Measurements from ENCODE around the gene MCOLN1.

DNA sequence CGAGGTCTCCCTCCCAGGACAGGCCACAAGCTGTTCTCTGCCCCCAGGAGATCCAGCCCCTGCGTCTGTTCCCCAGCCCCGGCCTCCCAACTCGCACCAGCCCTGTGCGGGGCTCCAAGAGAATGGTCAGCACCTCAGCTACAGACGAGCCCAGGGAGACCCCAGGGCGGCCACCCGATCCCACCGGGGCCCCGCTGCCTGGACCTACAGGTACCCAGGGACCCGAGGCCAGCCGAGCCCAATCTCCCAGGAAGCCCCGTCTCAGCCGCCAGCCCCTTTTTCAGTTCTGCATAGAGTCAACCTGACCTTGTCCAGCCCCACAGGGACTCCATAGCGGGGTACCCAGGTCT is 19.0 kb downstream of the MCOLN1 start:
- TF ChIP-seq BCOR (IDR thresholded peaks at IDR 0.05) (no peak), JUNB (CRISPR knock-in tag; conservative IDR thresholded peaks at IDR 0.05) (no peak), MED1 (CRISPR knock-in tag; IDR thresholded peaks at IDR 0.05; ENCODE audit: borderline replicate concordance) (no peak), RFX5 (IDR thresholded peaks at IDR 0.05; ENCODE audit: low read depth, low read length) (no peak), POLR2A (conservative IDR thresholded peaks at IDR 0.05) (no peak), MTA3 (IDR thresholded peaks at IDR 0.05; ENCODE audit: borderline replicate concordance) (no peak), HSF4 (CRISPR knock-in tag; IDR thresholded peaks at IDR 0.05; ENCODE audit: borderline replicate concordance) (no peak), POLR2B (IDR thresholded peaks at IDR 0.05; ENCODE audit: low read depth, partially characterized antibody) (no peak), STAG1 (CRISPR knock-in tag; IDR thresholded peaks at IDR 0.05; ENCODE audit: borderline replicate concordance) (no peak), KLF10 (CRISPR knock-in tag; IDR thresholded peaks at IDR 0.05) (no peak), RUNX1 (IDR thresholded peaks at IDR 0.05; ENCODE audit: low read depth) (no peak)
- TF ChIP-seq, protein P1, sequence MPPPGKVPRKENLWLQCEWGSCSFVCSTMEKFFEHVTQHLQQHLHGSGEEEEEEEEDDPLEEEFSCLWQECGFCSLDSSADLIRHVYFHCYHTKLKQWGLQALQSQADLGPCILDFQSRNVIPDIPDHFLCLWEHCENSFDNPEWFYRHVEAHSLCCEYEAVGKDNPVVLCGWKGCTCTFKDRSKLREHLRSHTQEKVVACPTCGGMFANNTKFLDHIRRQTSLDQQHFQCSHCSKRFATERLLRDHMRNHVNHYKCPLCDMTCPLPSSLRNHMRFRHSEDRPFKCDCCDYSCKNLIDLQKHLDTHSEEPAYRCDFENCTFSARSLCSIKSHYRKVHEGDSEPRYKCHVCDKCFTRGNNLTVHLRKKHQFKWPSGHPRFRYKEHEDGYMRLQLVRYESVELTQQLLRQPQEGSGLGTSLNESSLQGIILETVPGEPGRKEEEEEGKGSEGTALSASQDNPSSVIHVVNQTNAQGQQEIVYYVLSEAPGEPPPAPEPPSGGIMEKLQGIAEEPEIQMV (tag; conservative IDR thresholded peaks at IDR 0.05; ENCODE audit: low read depth), result no peak
- TF ChIP-seq, protein P2, sequence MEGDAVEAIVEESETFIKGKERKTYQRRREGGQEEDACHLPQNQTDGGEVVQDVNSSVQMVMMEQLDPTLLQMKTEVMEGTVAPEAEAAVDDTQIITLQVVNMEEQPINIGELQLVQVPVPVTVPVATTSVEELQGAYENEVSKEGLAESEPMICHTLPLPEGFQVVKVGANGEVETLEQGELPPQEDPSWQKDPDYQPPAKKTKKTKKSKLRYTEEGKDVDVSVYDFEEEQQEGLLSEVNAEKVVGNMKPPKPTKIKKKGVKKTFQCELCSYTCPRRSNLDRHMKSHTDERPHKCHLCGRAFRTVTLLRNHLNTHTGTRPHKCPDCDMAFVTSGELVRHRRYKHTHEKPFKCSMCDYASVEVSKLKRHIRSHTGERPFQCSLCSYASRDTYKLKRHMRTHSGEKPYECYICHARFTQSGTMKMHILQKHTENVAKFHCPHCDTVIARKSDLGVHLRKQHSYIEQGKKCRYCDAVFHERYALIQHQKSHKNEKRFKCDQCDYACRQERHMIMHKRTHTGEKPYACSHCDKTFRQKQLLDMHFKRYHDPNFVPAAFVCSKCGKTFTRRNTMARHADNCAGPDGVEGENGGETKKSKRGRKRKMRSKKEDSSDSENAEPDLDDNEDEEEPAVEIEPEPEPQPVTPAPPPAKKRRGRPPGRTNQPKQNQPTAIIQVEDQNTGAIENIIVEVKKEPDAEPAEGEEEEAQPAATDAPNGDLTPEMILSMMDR (IDR thresholded peaks at IDR 0.05 in 2 of 3, conservative IDR thresholded peaks at IDR 0.05 in 1 of 3; ENCODE audit: insufficient read depth in 2 of 3, low read depth in 1 of 3, low read length in 3 of 3), result no peak

Data from K562 (cell line).